DOHH2 (cell line): ENCODE measurements around the gene DGUOK.

Experiments
- CTCF ChIP-seq: fragments of 200-600 bp; sonication (generic); IDR thresholded peaks from one replicate; pipeline ENCODE4 v1.5.1; 2014; ENCODE audit warnings: antibody characterized with exemption, mild to moderate bottlenecking, low read depth, low read length; ENCODE audit not compliant: poor library complexity, severe bottlenecking
- EZH2phosphoT487 ChIP-seq: fragments of 200-600 bp; sonication (generic); IDR thresholded peaks from 2 replicates; pipeline ENCODE4 v1.6.1; 2017; ENCODE audit warnings: borderline replicate concordance, mild to moderate bottlenecking, antibody characterized with exemption, low read length, moderate library complexity, mixed read lengths

DNA sequence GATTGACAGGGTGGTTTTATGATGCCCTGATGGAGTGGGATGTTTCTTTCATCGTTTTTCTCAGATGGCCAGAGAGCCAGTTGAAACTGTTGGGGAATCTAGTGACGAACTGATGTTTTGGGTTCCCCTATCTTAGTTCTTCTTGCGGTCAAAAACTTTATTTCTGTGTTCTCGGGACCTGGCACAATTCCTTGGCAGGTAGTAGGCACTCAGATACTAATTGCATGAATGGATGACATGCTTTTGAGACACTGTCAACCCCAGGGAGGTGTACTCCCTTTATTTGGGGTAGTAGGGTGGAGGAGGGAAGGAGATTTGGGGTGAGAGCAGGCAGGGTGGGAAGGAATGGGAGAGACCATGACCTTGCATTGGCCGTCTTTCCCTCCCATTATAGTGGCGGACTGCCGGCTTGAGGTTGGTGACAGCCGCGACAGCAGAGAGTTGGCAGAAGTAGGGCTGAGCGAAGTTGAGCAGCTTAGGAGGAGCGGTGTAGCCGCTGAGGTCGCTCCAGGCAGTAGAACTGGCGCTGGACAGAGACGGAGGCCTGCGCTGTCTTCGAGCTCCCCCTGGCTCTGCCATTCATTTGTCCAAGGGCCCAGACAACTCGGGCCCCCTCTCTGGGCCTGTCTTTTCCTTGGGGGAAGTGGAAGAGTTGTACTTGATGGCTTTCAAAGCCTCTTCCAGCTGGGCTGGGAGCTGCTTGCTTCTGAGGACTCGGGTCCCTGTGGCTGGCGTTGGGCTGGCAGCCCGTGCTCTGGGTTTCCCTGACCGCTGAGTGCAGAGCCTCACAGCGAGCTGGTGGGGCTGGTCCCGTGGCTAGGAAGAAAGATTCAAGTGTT lies 60.6 kb downstream of the DGUOK start:
- TF ChIP-seq CTCF (no peak), EZH2phosphoT487 (no peak)
